ENCODE data around the gene ALX4. TPM values are rescaled to one million over a fixed set of nuclear protein-coding genes. Genes with fewer than 3 reads are reported as not detected.

The ALX4 gene
- total and polyA plus RNA-seq, 2 donors (not counting 3 experiments of a cell fraction or from before 2014, with no cell fraction given), result not detected

GRCh38 chr11:44347538-44347937 lies 37.6 kb upstream of the ALX4 start:
- TF ChIP-seq POLR2A (IDR thresholded peaks at IDR 0.05; ENCODE audit: low read depth, low read length) (no peak), MYC (IDR thresholded peaks at IDR 0.05; ENCODE audit: low read depth, low read length) (no peak)
- TF ChIP-seq, protein P1, sequence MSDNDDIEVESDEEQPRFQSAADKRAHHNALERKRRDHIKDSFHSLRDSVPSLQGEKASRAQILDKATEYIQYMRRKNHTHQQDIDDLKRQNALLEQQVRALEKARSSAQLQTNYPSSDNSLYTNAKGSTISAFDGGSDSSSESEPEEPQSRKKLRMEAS (IDR thresholded peaks at IDR 0.05; ENCODE audit: insufficient read depth, insufficient read length), result no peak
- CTCF ChIA-PET, result interaction anchor here (1.5 kb wide), 1 partner anchor 11 kb away, joined by 3 read pairs; no protein-coding TSS in a partner anchor
- DNase-seq (ENCODE audit: low read depth, low spot score), result no peak
- no TSS peak for BruUV-seq (replicated peaks)
- Histone ChIP-seq H3K4me1 (ENCODE audit: control insufficient read depth, extremely low read depth, insufficient read depth, low read length) (no peaks in the 10 kb centered on the region), H3K27me3 (ENCODE audit: control insufficient read depth in 2 of 2, insufficient read depth in 2 of 2, low read length in 2 of 2) (peaks cover 0 to 4% of the 10 kb centered on the region in 2 experiments), H3K4me3 (replicated peaks in 1 of 3; ENCODE audit: insufficient read depth in 1 of 3, low read depth in 1 of 3, low read length in 3 of 3) (no peak overlapping the region), H4K20me1 (replicated peaks; ENCODE audit: control insufficient read depth, extremely low read depth, insufficient read depth, low read length) (no peaks in the 10 kb centered on the region), H3K9me1 (replicated peaks; ENCODE audit: control insufficient read depth, extremely low read depth, insufficient read depth, low read length) (no peaks in the 10 kb centered on the region), H3K36me3 (ENCODE audit: control insufficient read depth in 2 of 2, extremely low read depth in 1 of 2, insufficient read depth in 2 of 2, low read length in 2 of 2) (no peaks in the 10 kb centered on the region), H3K79me2 (ENCODE audit: control insufficient read depth, insufficient read depth, low read length) (no peaks in the 10 kb centered on the region), H2AFZ (ENCODE audit: low read depth, low read length) (no peak overlapping the region), H3K4me2 (ENCODE audit: insufficient read depth, low read length) (no peak overlapping the region), H3K9me3 (replicated peaks; ENCODE audit: control insufficient read depth, insufficient read depth, low read length) (no peaks in the 10 kb centered on the region), H3K9ac (replicated peaks; ENCODE audit: extremely low read depth, insufficient read depth, low read length) (no peak overlapping the region), H3K27ac (ENCODE audit: insufficient read depth, low read depth, low read length) (no peak overlapping the region)
- dilution Hi-C loops (cut with MboI; ENCODE audit: extremely low pct_ligation_motif_present, low sequenced_read_pairs), result no loop called here
- intact Hi-C loops (cut with micrococcal nuclease), result no loop called here
- POLR2A ChIA-PET, result no interaction called here
- no peak for FAIRE-seq

DNA sequence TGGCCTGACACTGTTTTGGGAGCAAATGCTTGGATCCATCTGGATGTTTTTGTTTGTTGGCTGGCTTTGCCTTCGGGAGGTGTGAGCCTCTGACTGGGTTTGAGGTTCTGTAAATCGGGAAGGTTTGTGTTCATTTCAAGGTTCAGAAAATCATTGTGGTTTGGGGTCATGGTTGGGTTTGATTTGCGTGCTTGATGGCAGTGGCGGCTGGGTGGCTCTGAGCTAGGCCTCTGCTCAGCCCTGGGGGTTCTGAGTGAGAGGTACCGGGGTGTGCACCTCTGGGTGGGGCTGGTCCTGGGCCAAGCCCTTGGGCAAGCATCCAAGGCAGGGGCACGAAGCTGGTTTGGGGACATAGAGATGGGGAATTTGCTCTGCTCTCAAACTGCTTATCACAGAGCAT lies 37.0 kb upstream of the ALX4 start:
- H2AFZ ChIP-seq (ENCODE audit: low read depth, low read length), result no peak overlapping the region
- DNase-seq (ENCODE audit: low read depth, low spot score) (no peak), FAIRE-seq (no peak)
- ChIA-PET CTCF (interaction anchor here (1.5 kb wide), 1 partner anchor 11 kb away, joined by 3 read pairs; no protein-coding TSS in a partner anchor), POLR2A (no interaction called here)
- H3K36me3 ChIP-seq (ENCODE audit: control insufficient read depth in 2 of 2, extremely low read depth in 1 of 2, insufficient read depth in 2 of 2, low read length in 2 of 2), result no peaks in the 10 kb centered on the region
- H3K4me1 ChIP-seq (ENCODE audit: control insufficient read depth, extremely low read depth, insufficient read depth, low read length), result no peaks in the 10 kb centered on the region
- BruUV-seq (replicated peaks), result no TSS peak
- H3K9ac ChIP-seq (replicated peaks; ENCODE audit: extremely low read depth, insufficient read depth, low read length), result no peak overlapping the region
- H4K20me1 ChIP-seq (replicated peaks; ENCODE audit: control insufficient read depth, extremely low read depth, insufficient read depth, low read length), result no peaks in the 10 kb centered on the region
- TF ChIP-seq EZH2 (IDR thresholded peaks at IDR 0.05; ENCODE audit: borderline replicate concordance, low read depth, low read length, severe bottlenecking) (no peak), POLR2AphosphoS5 (IDR thresholded peaks at IDR 0.05; ENCODE audit: insufficient read depth, low read depth, low read length) (no peak), JUN (IDR thresholded peaks at IDR 0.05; ENCODE audit: borderline replicate concordance, insufficient read depth, insufficient read length, low read depth) (no peak), POLR2A (IDR thresholded peaks at IDR 0.05; ENCODE audit: low read depth, low read length) (no peak), MYC (IDR thresholded peaks at IDR 0.05; ENCODE audit: low read depth, low read length) (no peak), CTCF (IDR thresholded peaks at IDR 0.05; ENCODE audit: extremely low read depth in 1 of 2, insufficient read depth in 1 of 2, low read depth in 1 of 2, low read length in 2 of 2) (no peak), GATA2 (IDR thresholded peaks at IDR 0.05; ENCODE audit: insufficient read depth, insufficient read length, low read depth, low read length) (no peak), FOS (IDR thresholded peaks at IDR 0.05; ENCODE audit: borderline replicate concordance, insufficient read depth, low read length) (no peak)
- TF ChIP-seq, protein P1 (IDR thresholded peaks at IDR 0.05; ENCODE audit: insufficient read depth, insufficient read length), result no peak
- no peak overlapping the region for H3K4me3 ChIP-seq (replicated peaks in 1 of 3; ENCODE audit: insufficient read depth in 1 of 3, low read depth in 1 of 3, low read length in 3 of 3)
- H3K4me2 ChIP-seq (ENCODE audit: insufficient read depth, low read length), result no peak overlapping the region
- peaks cover 0 to 4% of the 10 kb centered on the region in 2 experiments for H3K27me3 ChIP-seq (ENCODE audit: control insufficient read depth in 2 of 2, insufficient read depth in 2 of 2, low read length in 2 of 2)
- dilution Hi-C loops (cut with MboI; ENCODE audit: extremely low pct_ligation_motif_present, low sequenced_read_pairs) (no loop called here), intact Hi-C loops (cut with micrococcal nuclease) (no loop called here)
- H3K79me2 ChIP-seq (ENCODE audit: control insufficient read depth, insufficient read depth, low read length), result no peaks in the 10 kb centered on the region
- no peak overlapping the region for H3K27ac ChIP-seq (ENCODE audit: insufficient read depth, low read depth, low read length)
- no peaks in the 10 kb centered on the region for H3K9me3 ChIP-seq (replicated peaks; ENCODE audit: control insufficient read depth, insufficient read depth, low read length)
- H3K9me1 ChIP-seq (replicated peaks; ENCODE audit: control insufficient read depth, extremely low read depth, insufficient read depth, low read length), result no peaks in the 10 kb centered on the region

Data from endothelial cell of umbilical vein (primary cell).